Mucosa of descending colon (tissue), 3 donors: ENCODE data around the gene AP1G2. TPM values are rescaled to one million over a fixed set of nuclear protein-coding genes. Genes with fewer than 3 reads are reported as not detected.

Experiments used
- ATAC-seq: fragments of 200-7000 bp; cut with Tn5 transposase; one replicate; pipeline ENCODE4 v1.9.1; 2020; ENCODE audit warnings: mild to moderate bottlenecking, moderate library complexity
- DNase-seq, 3 donors: peaks; one replicate each; pipeline ENCODE4 v3.0.0-alpha.2; 2020
- H3K36me3 ChIP-seq: fragments of 200-600 bp; one replicate; pipeline ENCODE4 v1.8.0; 2021; ENCODE audit warnings: low read depth, mild to moderate bottlenecking
- H3K4me1 ChIP-seq: fragments of 200-600 bp; one replicate; pipeline ENCODE4 v1.8.0; 2021; ENCODE audit warnings: low read depth, mild to moderate bottlenecking
- H3K4me3 ChIP-seq: fragments of 200-600 bp; one replicate; pipeline ENCODE4 v1.8.0; 2021; ENCODE audit warnings: mild to moderate bottlenecking
- H3K9me3 ChIP-seq: fragments of 200-600 bp; one replicate; pipeline ENCODE4 v1.8.0; 2021; ENCODE audit warnings: mild to moderate bottlenecking
- intact Hi-C, 2 donors: fragments of 100-400 bp; cut with DNase I in 1 of 2; cut with micrococcal nuclease in 1 of 2; formaldehyde crosslinking; loops; one replicate each; pipeline versions ENCODE4 v1.11.0 to v1.11.1; 2022; cut with DNase I, micrococcal nuclease
- total RNA-seq, 3 donors: library from RNA; stranded (reverse); fragmentation: NEBNext Ultra II Directional in 2 of 3; extraction: Animal tissue kit (Norgen Biotek cat#: 25700) in 2 of 3; gene quantifications; one replicate each; pipeline versions ENCODE4 v1.2.1 to v1.2.4, GENCODE V29; 2021 to 2023
- TF ChIP-seq, protein P1 (sequence below): fragments of 200-600 bp; IDR thresholded peaks from one replicate; pipeline ENCODE4 v1.8.0; 2022; ENCODE audit warnings: antibody characterized with exemption, mild to moderate bottlenecking
- donor health status: DM: no; HTN: no; CAD: no; lungs with moderate emphysema.
- donor health status: DM: no; HTN: no; CAD: no.
- donor health status: DM: no; HTN: yes; CAD: no.

AP1G2 gene
- total RNA-seq, 3 donors from 2014 or later = 95.4 to 271 (median 122) TPM

- intact Hi-C loops = no loop called here
- Histone ChIP-seq H3K36me3 (no peaks in the 10 kb centered on the region), H3K4me3 (no peak overlapping the region), H3K4me1 (peaks cover 15% of the 10 kb centered on the region), H3K9me3 (no peaks in the 10 kb centered on the region)
- TF ChIP-seq, protein P1, sequence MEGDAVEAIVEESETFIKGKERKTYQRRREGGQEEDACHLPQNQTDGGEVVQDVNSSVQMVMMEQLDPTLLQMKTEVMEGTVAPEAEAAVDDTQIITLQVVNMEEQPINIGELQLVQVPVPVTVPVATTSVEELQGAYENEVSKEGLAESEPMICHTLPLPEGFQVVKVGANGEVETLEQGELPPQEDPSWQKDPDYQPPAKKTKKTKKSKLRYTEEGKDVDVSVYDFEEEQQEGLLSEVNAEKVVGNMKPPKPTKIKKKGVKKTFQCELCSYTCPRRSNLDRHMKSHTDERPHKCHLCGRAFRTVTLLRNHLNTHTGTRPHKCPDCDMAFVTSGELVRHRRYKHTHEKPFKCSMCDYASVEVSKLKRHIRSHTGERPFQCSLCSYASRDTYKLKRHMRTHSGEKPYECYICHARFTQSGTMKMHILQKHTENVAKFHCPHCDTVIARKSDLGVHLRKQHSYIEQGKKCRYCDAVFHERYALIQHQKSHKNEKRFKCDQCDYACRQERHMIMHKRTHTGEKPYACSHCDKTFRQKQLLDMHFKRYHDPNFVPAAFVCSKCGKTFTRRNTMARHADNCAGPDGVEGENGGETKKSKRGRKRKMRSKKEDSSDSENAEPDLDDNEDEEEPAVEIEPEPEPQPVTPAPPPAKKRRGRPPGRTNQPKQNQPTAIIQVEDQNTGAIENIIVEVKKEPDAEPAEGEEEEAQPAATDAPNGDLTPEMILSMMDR = no peak
- DNase-seq (no peak), ATAC-seq (no peak)
These were observed 38.5 kb upstream of the AP1G2 start for GRCh38 chr14:23605931-23606585.

DNA sequence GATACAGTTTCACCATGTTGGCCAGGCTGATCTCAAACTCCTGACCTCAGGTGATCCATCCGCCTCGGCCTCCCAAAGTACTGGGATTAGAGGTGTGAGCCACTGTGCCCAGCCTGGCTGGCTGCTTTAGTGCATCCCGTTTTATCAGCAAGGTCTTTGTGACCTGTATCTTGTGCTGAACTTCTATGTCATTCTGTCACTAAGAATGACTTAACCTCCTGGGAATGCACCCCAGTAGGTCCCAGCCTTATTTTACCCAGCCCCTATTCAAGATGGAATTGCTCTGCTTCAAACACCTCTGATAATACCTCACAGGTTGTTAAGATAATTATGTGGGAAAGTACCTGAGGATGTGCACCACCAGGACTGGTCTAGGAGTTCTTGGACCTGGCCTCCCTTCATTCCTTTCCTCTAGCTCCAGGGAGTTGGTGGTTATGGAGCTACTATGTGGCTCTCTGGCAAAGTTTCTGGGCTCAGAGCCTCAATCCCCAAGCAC lies 37.1 kb upstream of the AP1G2 start:
- TF ChIP-seq, protein P1 = no peak
- intact Hi-C loops = no loop called here
- ATAC-seq (no peak), DNase-seq (no peak)
- H3K9me3 ChIP-seq = no peaks in the 10 kb centered on the region
- no peak overlapping the region for H3K4me3 ChIP-seq
- H3K36me3 ChIP-seq = no peaks in the 10 kb centered on the region
- H3K4me1 ChIP-seq = peaks cover 2% of the 10 kb centered on the region

DNA sequence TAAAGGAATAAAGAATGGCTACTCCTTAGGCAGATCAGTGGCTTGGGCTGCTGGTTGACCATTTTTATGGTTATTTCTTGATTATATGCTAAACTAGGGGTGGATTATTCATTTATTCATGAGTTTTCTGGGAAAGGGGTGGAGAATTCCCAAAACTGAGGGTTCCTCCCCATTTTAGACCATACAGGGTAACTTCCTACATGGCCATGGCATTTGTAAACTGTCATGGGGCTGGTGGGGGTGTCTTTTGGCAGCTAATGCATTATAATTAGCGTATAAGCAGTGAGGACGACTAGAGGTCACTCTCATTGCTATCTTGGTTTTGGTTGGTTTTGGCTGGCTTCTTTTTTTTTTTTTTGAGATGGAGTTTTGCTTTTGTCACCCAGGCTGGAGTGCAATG lies 36.6 kb upstream of the AP1G2 start:
- intact Hi-C loops = no loop called here
- DNase-seq = no peak
- ATAC-seq = no peak
- TF ChIP-seq, protein P1 = no peak
- no peak overlapping the region for H3K4me3 ChIP-seq
- H3K9me3 ChIP-seq = no peaks in the 10 kb centered on the region
- no peaks in the 10 kb centered on the region for H3K4me1 ChIP-seq
- H3K36me3 ChIP-seq = no peaks in the 10 kb centered on the region

DNA sequence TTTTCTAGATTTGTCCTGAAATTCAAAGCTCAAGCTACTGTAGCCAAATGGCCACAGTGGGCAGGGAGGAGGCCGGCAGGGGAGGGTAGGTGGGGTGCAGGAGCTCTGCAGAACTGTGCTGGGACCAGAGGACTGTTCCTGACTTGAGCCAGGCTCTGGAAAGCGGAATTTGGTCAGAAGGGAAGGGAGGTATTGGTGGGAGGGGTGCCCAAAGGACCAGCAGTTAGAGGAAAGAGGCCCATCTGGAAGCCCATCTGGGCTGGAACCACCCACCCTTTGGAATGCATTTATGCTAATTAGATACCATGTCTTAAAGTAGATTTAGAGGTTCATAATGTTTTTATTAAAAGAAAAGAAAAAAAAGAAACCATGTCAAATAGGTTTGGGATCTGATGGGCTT lies 35.5 kb upstream of the AP1G2 start:
- TF ChIP-seq, protein P1 = no peak
- no peak for ATAC-seq

GRCh38 chr14:23602181-23603095 lies 34.8 kb upstream of the AP1G2 start:
- DNase-seq (no peak), ATAC-seq (no peak)
- Histone ChIP-seq H3K9me3 (no peaks in the 10 kb centered on the region), H3K4me3 (no peak overlapping the region), H3K36me3 (no peaks in the 10 kb centered on the region), H3K4me1 (no peaks in the 10 kb centered on the region)
- intact Hi-C loops = no loop called here
- TF ChIP-seq, protein P1 = no peak

More for the DNA sequence above, 35.5 kb upstream of the AP1G2 start:
- no peaks in the 10 kb centered on the region for H3K9me3 ChIP-seq
- intact Hi-C loops = no loop called here
- H3K4me3 ChIP-seq = no peak overlapping the region
- no peak for DNase-seq
- no peaks in the 10 kb centered on the region for H3K36me3 ChIP-seq
- no peaks in the 10 kb centered on the region for H3K4me1 ChIP-seq
